Anterior cingulate cortex (tissue), 58 donors: ENCODE measurements around the gene AP3M1.

Experiments used
- DNase-seq, 58 donors: peaks; one replicate each; lab custom pipeline; 2025; lab: John Stamatoyannopoulos, UW

AP3M1 gene

DNA sequence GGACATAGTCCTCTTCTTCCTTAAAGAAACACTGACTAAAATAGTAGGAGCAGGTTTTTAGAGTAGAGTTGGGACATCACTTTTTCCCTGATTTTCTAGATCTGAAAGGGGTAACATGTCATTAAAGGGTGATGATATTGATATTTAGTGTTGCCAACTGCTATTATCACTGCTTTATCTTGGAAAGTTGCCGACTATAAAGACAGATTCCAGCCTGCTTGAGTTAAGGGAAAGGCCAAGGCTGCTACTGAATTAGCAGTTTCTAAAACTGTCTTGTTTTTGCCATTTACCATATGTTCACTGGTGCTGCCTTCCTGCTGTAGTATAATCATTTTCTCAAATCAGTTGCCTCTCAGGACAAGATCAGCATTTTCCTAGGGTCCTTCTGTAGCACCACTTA, 29.7 kb downstream of the AP3M1 start:
- DNase-seq: peak in 1 of 58 donors; percentile 8

DNA sequence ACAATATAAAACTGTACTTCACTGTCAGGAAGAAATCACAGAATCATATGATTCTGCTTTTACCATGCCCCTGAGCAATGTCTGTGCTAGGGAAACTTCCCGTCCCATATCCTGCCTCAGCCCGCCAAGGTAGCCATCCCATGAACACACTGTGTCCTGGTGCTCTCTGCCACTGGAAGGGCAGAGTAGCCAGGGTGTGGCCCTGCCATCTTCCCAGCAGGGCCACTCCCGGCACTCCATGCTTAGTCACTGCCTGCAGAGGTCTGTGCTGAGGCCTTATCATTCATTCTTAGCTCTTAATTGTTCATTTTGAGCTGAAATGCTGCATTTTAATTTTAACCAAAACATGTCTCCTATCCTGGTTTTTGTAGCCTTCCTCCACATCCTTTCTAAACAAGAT, 31.8 kb downstream of the AP3M1 start:
- DNase-seq: no peak

DNA sequence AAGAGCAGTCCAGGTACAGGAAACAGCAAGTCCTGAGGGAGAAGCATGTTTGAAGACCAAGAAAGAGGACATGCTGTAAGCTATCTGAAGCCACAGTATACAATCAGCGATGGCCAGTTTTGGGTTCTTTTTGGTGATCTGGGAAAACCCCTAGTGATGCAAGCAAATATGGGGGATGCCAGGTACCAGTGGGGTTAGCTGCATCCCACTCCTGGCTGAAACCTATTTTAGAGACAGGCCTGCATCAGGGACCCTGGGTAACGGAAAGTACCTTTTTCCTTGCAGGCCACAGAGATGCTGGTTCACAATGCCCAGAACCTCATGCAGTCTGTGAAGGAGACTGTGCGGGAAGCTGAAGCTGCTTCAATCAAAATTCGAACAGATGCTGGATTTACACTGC, 32.9 kb downstream of the AP3M1 start:
- DNase-seq: no peak

DNA sequence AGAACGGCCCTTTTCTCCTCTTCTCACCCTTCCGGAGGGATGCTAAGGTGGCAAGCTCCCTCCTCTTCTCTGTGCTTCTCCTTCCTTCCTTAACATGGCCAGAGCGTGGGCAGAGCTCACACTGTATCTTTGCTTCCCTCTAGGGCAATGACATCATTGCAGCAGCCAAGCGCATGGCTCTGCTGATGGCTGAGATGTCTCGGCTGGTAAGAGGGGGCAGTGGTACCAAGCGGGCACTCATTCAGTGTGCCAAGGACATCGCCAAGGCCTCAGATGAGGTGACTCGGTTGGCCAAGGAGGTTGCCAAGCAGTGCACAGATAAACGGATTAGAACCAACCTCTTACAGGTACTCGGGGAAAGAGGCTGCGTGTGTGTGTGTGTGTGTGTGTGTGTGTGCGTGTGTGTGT, 36.6 kb downstream of the AP3M1 start:
- DNase-seq: peak in 31 of 58 donors; percentile 4 to 65 (median 28)

DNA sequence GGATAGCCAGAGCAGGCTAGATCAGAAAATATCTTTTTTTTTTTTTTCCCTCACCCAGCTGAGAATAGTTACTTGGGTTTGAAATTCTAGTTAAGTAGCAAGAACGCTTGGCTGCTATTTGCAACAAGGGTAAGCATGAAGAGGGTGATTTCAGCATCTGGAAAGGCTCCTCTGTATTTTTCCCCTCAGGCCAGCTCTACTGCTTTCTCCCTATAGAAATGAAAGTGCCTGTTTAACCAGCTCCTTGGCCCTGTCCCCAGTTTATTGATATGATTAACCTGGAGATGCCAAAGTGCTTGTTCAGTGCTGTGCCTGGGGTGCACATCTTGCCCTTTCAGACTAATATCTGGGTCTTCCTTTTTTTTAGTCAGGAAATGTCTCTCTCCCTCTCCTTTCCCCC, 37.1 kb downstream of the AP3M1 start:
- no peak for DNase-seq

DNA sequence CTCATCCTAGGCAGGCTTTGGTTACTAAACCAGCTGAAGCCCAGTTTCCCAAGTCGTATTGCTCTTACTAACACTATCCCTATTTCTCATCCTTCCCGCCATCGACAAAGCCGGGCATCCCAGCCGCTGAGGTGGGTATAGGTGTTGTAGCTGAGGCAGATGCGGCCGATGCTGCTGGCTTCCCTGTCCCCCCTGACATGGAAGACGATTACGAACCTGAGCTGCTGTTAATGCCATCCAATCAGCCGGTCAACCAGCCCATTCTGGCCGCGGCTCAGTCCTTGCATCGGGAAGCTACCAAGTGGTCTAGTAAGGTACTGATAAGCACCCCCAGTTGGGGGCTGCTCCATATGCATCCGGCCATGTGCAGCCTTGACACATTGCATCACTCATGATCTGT, 38.8 kb downstream of the AP3M1 start:
- no peak for DNase-seq

DNA sequence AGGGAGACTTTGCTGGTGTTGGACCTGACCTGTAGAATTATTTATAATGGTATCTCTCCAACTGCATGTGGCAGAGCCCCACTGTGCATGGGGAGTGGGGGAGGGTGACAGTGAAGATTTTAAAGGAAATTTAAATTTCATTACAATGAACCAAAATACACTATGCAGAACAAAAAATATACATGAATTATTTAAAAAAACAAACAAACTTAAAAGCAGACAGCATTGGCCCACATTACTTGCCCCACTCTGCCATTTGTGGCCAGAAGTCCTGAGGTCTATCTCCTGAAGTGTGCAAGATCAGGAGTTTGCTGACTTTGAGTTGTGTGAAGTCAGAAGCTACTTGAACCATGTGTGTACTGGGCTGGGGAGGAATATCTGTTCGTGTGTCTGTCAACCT, 40.5 kb downstream of the AP3M1 start:
- no peak for DNase-seq

DNA sequence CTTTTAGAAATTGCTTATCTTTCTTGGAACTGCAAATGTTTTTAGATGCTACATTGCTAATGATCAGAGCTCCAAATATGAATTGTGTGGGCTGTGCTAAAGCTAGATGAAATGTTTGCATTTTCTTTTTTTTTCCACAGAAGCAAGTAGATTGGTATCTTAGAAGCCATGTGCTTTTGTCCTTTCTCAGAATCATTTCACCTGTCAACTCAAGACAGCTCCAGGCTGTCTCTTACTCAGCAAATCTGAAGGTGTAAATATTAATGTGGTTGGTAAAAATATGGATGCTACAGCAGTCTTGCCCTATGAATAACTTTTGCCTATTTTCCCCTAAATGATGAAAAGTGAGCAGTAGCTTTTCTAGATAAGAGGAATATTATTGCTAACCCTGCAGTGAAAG, 41.2 kb downstream of the AP3M1 start:
- no peak for DNase-seq

DNA sequence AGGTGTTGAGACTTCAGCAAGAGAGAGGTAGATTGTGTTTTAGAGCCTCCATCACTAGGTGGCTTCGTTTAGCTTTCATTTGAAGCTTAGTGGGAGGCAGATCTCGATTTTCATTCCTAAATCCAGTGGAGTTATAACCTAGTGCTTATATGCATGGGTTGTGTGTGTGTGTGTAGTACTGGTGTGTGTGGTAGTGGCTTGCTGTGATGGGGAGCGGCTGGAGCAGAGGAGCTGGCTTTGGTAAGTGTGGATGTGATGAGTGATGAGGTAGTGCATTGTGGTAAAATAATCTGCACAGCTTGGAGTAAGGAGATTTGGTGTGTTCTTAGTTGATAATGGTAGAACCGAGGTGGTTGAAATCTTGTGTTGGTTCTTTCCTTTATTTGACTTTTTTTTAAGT, 43.2 kb downstream of the AP3M1 start:
- DNase-seq: no peak

DNA sequence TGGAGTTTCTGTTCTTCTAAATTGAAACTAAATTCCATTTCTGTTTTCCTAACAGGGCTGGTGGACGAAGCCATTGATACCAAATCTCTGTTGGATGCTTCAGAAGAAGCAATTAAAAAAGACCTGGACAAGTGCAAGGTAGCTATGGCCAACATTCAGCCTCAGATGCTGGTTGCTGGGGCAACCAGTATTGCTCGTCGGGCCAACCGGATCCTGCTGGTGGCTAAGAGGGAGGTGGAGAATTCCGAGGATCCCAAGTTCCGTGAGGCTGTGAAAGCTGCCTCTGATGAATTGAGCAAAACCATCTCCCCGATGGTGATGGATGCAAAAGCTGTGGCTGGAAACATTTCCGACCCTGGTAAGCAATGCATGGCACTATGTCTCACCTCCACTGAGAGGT, 45.6 kb downstream of the AP3M1 start:
- peak in 16 of 58 donors; percentile 2 to 48 (median 17) for DNase-seq

DNA sequence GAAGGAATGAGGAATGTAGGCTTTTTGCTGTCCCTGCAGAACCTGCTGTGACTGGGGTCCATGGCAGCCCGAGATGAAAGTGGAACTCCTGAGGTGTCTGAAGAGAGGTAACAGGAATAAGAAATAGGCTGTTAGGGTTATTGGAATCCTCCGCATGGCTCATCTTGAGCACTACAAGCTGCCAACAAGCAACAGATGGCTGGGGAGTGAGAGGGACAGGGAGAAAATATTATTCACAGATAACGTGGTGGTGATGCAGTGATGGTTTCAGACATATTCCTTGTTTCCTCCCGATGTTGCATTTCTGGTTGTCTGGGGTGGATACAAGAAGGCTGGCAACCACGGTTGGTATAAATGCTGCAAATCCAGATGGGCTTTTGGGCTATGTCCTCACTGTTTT, 46.1 kb downstream of the AP3M1 start:
- peak in 2 of 58 donors; percentile 18 to 42 for DNase-seq

DNA sequence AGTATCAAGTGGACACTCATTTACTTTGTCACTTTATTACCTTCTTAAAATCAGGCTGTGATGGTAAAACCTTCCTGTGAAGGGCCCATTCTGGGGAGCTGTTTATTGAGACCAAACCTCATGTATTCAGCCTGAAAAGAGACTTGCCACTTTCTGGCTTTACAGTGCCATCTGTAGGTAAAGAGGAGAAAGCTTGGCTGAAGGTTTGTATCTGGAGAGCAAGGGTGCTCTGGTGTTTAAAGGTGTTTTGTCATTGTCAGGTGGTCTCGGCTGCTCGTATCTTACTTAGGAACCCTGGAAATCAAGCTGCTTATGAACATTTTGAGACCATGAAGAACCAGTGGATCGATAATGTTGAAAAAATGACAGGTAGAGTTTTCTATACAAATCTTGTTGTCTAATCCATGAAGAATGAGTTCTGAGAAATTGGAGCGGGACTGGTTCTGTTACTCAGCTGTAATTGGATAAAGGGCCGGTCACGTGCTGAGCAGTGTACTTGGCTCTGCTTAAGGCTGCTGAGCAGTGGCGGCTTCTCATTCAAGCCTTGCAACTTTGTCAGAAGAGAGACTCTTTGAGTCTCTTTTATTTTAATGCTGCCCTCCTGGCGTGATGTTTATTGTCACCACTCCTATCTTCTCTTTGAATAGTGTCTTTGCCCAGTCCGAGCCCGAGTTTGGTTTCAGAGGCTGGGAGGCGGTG, 46.9 kb downstream of the AP3M1 start:
- DNase-seq: peak in 11 of 58 donors; percentile 3 to 30 (median 18)

DNA sequence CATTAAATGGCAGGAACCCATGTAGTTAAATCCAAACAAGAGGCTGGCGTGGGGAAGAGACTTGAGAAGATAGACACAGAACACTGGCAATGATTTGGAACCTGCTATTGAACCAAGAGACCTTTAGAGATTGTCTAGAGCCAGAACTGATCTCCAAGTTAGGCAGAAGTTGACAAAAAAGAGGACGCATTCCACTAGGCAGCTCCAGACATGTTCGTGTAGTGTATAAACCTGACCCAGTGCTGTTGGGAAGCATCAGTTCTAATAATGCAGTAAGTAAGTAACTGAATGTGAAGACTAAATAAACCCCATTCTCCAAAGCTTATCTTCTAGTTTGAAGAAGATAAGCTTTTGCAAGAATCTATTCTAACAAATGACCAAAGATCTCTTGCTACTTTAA, 50.8 kb downstream of the AP3M1 start:
- no peak for DNase-seq

DNA sequence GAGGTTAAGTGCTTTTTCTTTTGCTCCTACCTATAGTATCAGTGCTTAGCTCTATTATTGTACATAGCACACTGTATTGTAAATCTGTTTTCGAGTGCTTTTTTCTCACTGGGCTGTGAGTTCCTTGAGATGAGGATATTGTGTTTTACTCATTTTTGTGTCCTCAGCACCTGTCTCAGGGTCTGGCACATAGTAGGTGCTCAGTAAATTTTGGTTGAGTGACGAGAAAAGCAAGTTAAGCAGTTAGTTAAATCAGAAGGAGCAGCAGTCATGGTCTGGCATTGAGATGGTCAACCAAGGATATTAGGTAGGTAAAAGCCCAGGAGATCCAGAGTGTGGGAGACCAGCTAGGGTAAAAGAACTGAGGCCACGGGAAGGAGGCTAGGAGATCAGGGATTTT, 51.2 kb downstream of the AP3M1 start:
- DNase-seq: no peak

DNA sequence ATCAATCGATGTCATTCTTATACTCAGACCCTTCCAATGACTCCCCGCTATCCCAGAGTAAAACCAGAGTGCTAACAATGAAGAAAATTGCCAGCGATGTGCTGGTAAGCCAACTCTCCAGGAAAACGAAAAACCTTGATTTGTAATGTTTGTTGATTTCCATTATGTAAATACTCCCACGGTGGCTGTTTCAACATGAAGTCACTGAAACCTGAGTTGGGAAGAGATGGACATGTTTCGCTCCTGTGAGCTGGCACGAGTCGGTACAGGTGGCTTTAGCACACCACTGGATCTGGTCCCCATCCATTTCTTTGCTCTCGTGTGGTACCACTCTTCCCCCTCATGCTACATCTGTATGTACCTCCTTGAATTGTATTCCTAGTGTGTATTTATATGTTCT, 52.9 kb downstream of the AP3M1 start:
- no peak for DNase-seq

DNA sequence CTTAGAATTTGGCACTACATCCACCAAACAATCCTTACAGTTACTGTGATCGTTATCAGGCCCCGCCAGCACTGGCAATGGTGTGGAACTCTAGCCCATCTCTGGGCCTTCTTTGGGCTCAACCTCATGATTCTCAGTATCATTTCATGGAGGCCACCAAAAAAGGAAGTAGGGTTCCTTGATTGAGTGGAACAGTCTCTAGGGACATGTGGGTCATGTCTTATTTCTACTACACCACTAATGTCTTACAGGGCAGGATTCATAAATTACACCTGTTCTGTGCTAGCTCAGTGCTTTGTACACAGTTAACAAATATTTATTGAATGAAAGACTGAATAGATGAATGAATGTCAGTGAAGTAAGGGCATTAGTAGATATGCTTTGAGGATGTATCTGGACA, 53.9 kb downstream of the AP3M1 start:
- no peak for DNase-seq

DNA sequence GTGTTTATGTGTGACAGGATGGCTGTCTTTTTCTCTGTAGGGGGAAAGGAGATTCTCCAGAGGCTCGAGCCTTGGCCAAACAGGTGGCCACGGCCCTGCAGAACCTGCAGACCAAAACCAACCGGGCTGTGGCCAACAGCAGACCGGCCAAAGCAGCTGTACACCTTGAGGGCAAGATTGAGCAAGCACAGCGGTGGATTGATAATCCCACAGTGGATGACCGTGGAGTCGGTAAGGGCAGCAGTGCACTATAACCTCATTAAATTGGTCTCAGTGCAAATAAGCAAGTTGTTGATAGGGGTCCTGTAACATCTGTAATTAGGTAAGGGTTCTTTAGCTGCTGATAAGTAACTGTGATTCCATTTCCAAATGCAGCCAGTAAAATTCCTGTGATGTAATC, 56.4 kb downstream of the AP3M1 start:
- no peak for DNase-seq

DNA sequence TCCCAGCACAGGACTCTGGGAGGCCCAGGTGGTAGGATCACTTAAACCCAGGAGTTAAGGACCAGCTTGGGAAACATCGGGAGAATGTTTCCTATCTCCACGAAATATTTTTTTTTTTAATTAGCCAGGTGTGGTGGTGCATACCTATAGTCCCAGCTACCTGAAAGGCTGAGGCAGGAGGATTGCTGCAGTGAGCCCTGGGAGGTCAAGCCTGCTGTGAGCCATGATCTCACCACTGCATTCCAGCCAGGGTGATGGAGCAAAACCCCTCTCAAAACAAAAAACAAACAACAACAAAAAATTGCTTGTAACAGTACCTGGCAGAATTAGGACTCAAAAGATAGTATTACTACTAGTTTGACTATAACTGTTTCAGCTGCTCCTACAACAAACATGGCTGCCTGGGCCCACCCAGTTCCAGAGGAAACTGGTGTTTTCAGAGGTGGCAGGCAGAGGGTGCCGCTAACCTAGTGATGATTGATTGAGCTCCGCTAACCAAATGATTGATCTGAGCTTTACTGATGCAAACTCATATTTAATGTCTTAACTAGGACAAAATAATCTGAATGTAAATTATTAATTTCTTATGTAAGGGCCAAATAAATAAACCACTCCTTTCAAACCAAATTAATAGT, 57.0 kb downstream of the AP3M1 start:
- DNase-seq: no peak

DNA sequence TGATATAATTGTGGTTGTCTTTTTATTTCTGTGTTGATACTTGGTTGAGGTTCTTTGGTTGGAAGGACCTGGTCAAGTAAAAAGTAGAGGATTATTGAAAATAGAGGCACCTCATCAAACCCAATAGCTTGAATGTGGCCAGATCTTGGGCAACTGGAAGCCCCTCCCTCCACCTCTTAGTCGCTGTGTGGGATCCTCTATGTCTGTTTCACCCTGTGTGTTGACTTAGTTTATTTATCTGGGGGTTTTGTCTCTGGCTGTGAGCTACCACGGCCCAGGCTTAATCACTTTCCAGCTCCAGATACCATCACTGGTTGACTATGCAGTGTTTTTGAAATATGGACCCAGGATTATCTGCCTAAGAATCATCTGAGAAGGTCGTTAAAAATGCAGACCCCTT, 58.3 kb downstream of the AP3M1 start:
- DNase-seq: no peak

DNA sequence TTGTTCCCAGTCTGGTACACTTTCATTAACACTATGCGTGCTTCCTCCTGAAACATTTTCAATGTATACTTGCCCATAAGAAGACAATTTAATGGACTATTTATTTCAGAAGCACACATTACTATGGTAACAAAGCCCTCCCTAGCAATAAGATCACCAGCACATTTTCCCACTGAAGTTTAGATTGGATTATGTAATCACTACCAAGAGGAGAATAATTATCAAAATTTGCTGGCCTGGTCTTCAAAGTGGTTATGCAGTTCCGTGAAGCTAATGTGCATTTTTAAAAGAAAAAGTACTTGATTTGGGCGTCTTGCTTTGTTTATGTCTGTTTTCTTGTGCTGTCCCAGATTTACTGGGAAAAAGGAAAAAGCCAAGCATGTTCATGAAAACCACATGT, 61.9 kb downstream of the AP3M1 start:
- no peak for DNase-seq

DNA sequence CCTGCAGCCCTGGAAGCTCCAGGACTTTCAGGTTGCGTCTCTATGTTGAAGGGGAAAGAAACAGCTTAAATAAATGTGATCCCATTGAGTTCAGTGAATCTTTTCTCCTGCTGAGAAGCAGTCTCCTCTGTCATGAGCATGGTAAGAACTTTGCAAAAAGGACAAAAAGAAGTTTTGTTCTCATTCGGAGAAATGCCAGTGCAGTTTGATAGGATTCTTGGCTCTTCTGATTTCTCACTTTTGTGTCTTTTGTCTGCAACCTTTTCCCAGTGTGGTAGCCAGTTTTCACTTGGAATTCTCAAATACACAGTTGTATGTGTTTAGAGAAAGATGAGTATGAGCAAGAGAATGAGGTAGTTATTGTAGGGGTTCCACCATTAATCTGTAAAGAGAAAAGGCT, 64.3 kb downstream of the AP3M1 start:
- no peak for DNase-seq

DNA sequence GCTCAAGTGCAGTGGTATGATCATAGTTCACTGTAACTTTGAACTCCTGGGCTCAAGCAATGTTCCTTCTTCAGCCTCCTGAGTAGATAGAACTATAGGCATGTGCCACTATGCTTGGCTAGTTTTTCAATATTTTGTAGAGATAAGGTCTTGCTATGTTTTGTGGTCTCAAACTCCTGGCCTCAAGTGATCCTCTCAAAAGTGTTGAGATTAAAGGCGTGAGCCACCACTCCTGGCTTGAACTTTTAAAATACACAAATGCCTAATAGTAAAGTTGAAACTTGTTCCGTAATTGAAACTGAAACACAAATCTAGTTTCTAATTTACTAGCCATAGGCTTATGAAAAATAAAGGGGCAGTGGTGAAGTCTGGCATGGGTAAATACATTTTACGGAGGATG, 65.7 kb downstream of the AP3M1 start:
- DNase-seq: no peak

DNA sequence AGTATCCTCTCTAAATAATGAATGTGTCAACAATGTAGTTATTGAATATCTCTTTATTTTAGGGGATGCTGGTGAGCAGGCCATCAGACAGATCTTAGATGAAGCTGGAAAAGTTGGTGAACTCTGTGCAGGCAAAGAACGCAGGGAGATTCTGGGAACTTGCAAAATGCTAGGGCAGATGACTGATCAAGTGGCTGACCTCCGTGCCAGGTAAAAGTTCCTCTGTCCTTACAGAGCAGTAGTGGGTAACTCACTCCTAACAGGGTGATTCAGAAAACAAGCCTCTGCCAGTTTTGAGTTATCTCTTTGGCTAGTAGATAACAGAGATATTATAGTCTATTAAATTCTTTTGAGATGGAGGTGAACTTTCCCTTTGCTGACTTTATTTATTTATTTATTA, 67.3 kb downstream of the AP3M1 start:
- no peak for DNase-seq
